Neuron (in vitro differentiated cells): ENCODE results near the gene AGER.

Experiments used
- H2AFZ ChIP-seq: one replicate; pipeline ENCODE4 v1.6.1; 2013; ENCODE audit warnings: low read depth, mild to moderate bottlenecking, inconsistent platforms, low read length, moderate library complexity
- H3K27me3 ChIP-seq: one replicate; pipeline ENCODE4 v1.6.1; 2013; ENCODE audit warnings: low read length; ENCODE audit not compliant: insufficient read depth
- H3K36me3 ChIP-seq: one replicate; pipeline ENCODE4 v1.6.1; 2013; ENCODE audit warnings: low read length; ENCODE audit not compliant: insufficient read depth
- H3K4me1 ChIP-seq: one replicate; pipeline ENCODE4 v1.6.1; 2013; ENCODE audit warnings: low read length; ENCODE audit not compliant: insufficient read depth
- H3K4me3 ChIP-seq: 2 replicates; pipeline ENCODE4 v1.5.1; 2013; ENCODE audit warnings: mild to moderate bottlenecking, low read length, moderate library complexity
- H3K9me3 ChIP-seq: one replicate; pipeline ENCODE4 v1.6.1; 2013; ENCODE audit warnings: low read length

The AGER gene

GRCh38 chr6:32184084-32184640 lies at the start of gene AGER:
AGER (minus strand) TSS chr6:32184253; CDS start chr6:32184222, 31 bp downstream.
- Histone ChIP-seq H3K27me3 (no peaks in the 10 kb centered on the region), H2AFZ (no peak within 1 kb of the TSS), H3K4me3 (no peak within 1 kb of the TSS), H3K36me3 (peaks cover 43% of the 10 kb centered on the region), H3K4me1 (peaks cover 19% of the 10 kb centered on the region), H3K9me3 (no peaks in the 10 kb centered on the region)

GRCh38 chr6:32226434-32226833 lies 42.4 kb upstream of the AGER start:
- no peak overlapping the region for H3K4me3 ChIP-seq
- H3K36me3 ChIP-seq: no peaks in the 10 kb centered on the region
- no peak overlapping the region for H2AFZ ChIP-seq
- H3K9me3 ChIP-seq: no peaks in the 10 kb centered on the region
- peaks cover 22% of the 10 kb centered on the region for H3K27me3 ChIP-seq
- no peaks in the 10 kb centered on the region for H3K4me1 ChIP-seq

GRCh38 chr6:32224696-32225095 lies 40.6 kb upstream of the AGER start:
- Histone ChIP-seq H3K4me1 (no peaks in the 10 kb centered on the region), H3K27me3 (peaks cover 26% of the 10 kb centered on the region), H3K36me3 (no peaks in the 10 kb centered on the region), H2AFZ (no peak overlapping the region), H3K9me3 (no peaks in the 10 kb centered on the region), H3K4me3 (no peak overlapping the region)

- H3K36me3 ChIP-seq: no peaks in the 10 kb centered on the region
- H3K4me3 ChIP-seq: no peak within 1 kb of the TSS
- no peak within 1 kb of the TSS for H2AFZ ChIP-seq
- no peaks in the 10 kb centered on the region for H3K9me3 ChIP-seq
- peaks cover 26% of the 10 kb centered on the region for H3K27me3 ChIP-seq
- H3K4me1 ChIP-seq: no peaks in the 10 kb centered on the region
Measured at GRCh38 chr6:32223258-32224235, 39.5 kb upstream of the AGER start, which contains the start of gene NOTCH4. NOTCH4 (minus strand) TSS chr6:32224067; CDS start chr6:32223928, 139 bp downstream.

- H3K4me1 ChIP-seq: no peaks in the 10 kb centered on the region
- no peak overlapping the region for H3K4me3 ChIP-seq
- no peak overlapping the region for H2AFZ ChIP-seq
- H3K36me3 ChIP-seq: no peaks in the 10 kb centered on the region
- H3K9me3 ChIP-seq: no peaks in the 10 kb centered on the region
- peaks cover 29% of the 10 kb centered on the region for H3K27me3 ChIP-seq
Measured at GRCh38 chr6:32222333-32223230, 38.5 kb upstream of the AGER start.

GRCh38 chr6:32220021-32220420 lies 36.0 kb upstream of the AGER start:
- Histone ChIP-seq H3K4me3 (no peak overlapping the region), H3K9me3 (no peaks in the 10 kb centered on the region), H2AFZ (no peak overlapping the region), H3K4me1 (no peaks in the 10 kb centered on the region), H3K36me3 (no peaks in the 10 kb centered on the region), H3K27me3 (peaks cover 33% of the 10 kb centered on the region)

- no peak overlapping the region for H2AFZ ChIP-seq
- H3K9me3 ChIP-seq: no peaks in the 10 kb centered on the region
- peaks cover 26% of the 10 kb centered on the region for H3K27me3 ChIP-seq
- H3K36me3 ChIP-seq: no peaks in the 10 kb centered on the region
- no peak overlapping the region for H3K4me3 ChIP-seq
- H3K4me1 ChIP-seq: no peaks in the 10 kb centered on the region
Measured at GRCh38 chr6:32218167-32218566, 34.1 kb upstream of the AGER start.

GRCh38 chr6:32216998-32217397 lies 32.9 kb upstream of the AGER start:
- Histone ChIP-seq H2AFZ (no peak overlapping the region), H3K4me3 (no peak overlapping the region), H3K9me3 (no peaks in the 10 kb centered on the region), H3K36me3 (no peaks in the 10 kb centered on the region), H3K27me3 (peaks cover 21% of the 10 kb centered on the region), H3K4me1 (no peaks in the 10 kb centered on the region)

GRCh38 chr6:32216285-32216684 lies 32.2 kb upstream of the AGER start:
- Histone ChIP-seq H3K36me3 (no peaks in the 10 kb centered on the region), H2AFZ (no peak overlapping the region), H3K9me3 (no peaks in the 10 kb centered on the region), H3K4me1 (no peaks in the 10 kb centered on the region), H3K27me3 (peaks cover 21% of the 10 kb centered on the region), H3K4me3 (no peak overlapping the region)

GRCh38 chr6:32215617-32216016 lies 31.6 kb upstream of the AGER start:
- Histone ChIP-seq H3K36me3 (no peaks in the 10 kb centered on the region), H3K4me3 (no peak overlapping the region), H3K27me3 (peaks cover 18% of the 10 kb centered on the region), H3K4me1 (no peaks in the 10 kb centered on the region), H3K9me3 (no peaks in the 10 kb centered on the region), H2AFZ (no peak overlapping the region)

- Histone ChIP-seq H2AFZ (no peak overlapping the region), H3K9me3 (no peaks in the 10 kb centered on the region), H3K27me3 (peaks cover 22% of the 10 kb centered on the region), H3K4me1 (no peaks in the 10 kb centered on the region), H3K4me3 (no peak overlapping the region), H3K36me3 (no peaks in the 10 kb centered on the region)
Measured at GRCh38 chr6:32214126-32214525, 30.1 kb upstream of the AGER start.

GRCh38 chr6:32213649-32214048 lies 29.6 kb upstream of the AGER start:
- Histone ChIP-seq H3K36me3 (no peaks in the 10 kb centered on the region), H3K4me1 (no peaks in the 10 kb centered on the region), H3K27me3 (peaks cover 22% of the 10 kb centered on the region), H3K4me3 (no peak overlapping the region), H2AFZ (no peak overlapping the region), H3K9me3 (no peaks in the 10 kb centered on the region)
